Liver (tissue), 9 donors: ENCODE results near the gene ASPG. TPM values are rescaled to one million over a fixed set of nuclear protein-coding genes. Genes with fewer than 3 reads are reported as not detected.

Experiments
- DNase-seq: peaks from one replicate; pipeline ENCODE4 v3.0.0-alpha.2; 2017; ENCODE audit warnings: low spot score
- H3K27ac ChIP-seq, 2 donors: one replicate each; pipeline ENCODE4 v1.7.0; 2013; ENCODE audit warnings: inconsistent platforms in 2 of 2, low read length in 2 of 2, control low read depth in 1 of 2, low read depth in 1 of 2, mild to moderate bottlenecking in 1 of 2
- H3K27me3 ChIP-seq, 4 donors: one replicate each; pipeline versions ENCODE4 v1.6.1 to v1.7.0; 2013; ENCODE audit warnings: low read length in 3 of 4, inconsistent platforms in 1 of 4, mild to moderate bottlenecking in 1 of 4, moderate library complexity in 1 of 4; ENCODE audit not compliant: control insufficient read depth in 4 of 4, insufficient read depth in 4 of 4
- H3K36me3 ChIP-seq, 4 donors: one replicate each; pipeline versions ENCODE4 v1.6.1 to v1.7.0; 2013; ENCODE audit warnings: low read length in 3 of 4, mild to moderate bottlenecking in 3 of 4, low read depth in 1 of 4, moderate library complexity in 1 of 4; ENCODE audit not compliant: control insufficient read depth in 4 of 4, insufficient read depth in 3 of 4
- H3K4me1 ChIP-seq, 4 donors: one replicate each; pipeline versions ENCODE4 v1.6.1 to v1.7.0; 2013; ENCODE audit warnings: low read length in 3 of 4, mild to moderate bottlenecking in 3 of 4, moderate library complexity in 1 of 4; ENCODE audit not compliant: control insufficient read depth in 4 of 4, insufficient read depth in 4 of 4
- H3K4me3 ChIP-seq, 3 donors: one replicate each; pipeline versions ENCODE4 v1.6.1 to v1.7.0; 2013; ENCODE audit warnings: low read length in 3 of 3, control low read depth in 1 of 3, low read depth in 1 of 3, mild to moderate bottlenecking in 1 of 3
- H3K9ac ChIP-seq, 2 donors: one replicate each; pipeline ENCODE4 v1.7.0; 2013; ENCODE audit warnings: low read length in 2 of 2, mild to moderate bottlenecking in 2 of 2, moderate library complexity in 2 of 2, control low read depth in 1 of 2, low read depth in 1 of 2
- H3K9me3 ChIP-seq, 4 donors: one replicate each; pipeline versions ENCODE4 v1.6.1 to v1.7.0; 2013; ENCODE audit warnings: low read length in 3 of 4; ENCODE audit not compliant: control insufficient read depth in 4 of 4
- CTCF ChIP-seq: fragments of 150-350 bp; IDR thresholded peaks from 2 replicates; pipeline ENCODE4 v1.5.1; 2017; ENCODE audit warnings: improper control_type of control experiment, low read depth, low read length; ENCODE audit not compliant: missing input control
- EGR1 ChIP-seq, 2 donors: IDR thresholded peaks; 2 replicates each; pipeline ENCODE4 v1.6.1; 2016 to 2018; ENCODE audit warnings: antibody characterized with exemption in 2 of 2, low read depth in 2 of 2
- GABPA ChIP-seq, 2 donors: IDR thresholded peaks in 1 of 2; conservative IDR thresholded peaks in 1 of 2; 2 replicates each; pipeline ENCODE4 v1.6.1; 2016; ENCODE audit warnings: antibody characterized with exemption in 2 of 2, mild to moderate bottlenecking in 1 of 2, moderate library complexity in 1 of 2
- HNF4A ChIP-seq, 2 donors: conservative IDR thresholded peaks; 2 replicates each; pipeline ENCODE4 v1.6.1; 2016; ENCODE audit warnings: antibody characterized with exemption in 2 of 2, mild to moderate bottlenecking in 2 of 2
- HNF4G ChIP-seq: IDR thresholded peaks from 2 replicates; pipeline ENCODE4 v1.6.1; 2016; ENCODE audit warnings: antibody characterized with exemption
- JUND ChIP-seq, 2 donors: IDR thresholded peaks; 2 replicates each; pipeline ENCODE4 v1.6.1; 2016; ENCODE audit warnings: antibody characterized with exemption in 2 of 2
- MAX ChIP-seq: IDR thresholded peaks from 2 replicates; pipeline ENCODE4 v1.6.1; 2016; ENCODE audit warnings: antibody characterized with exemption
- NR2F2 ChIP-seq: IDR thresholded peaks from 2 replicates; pipeline ENCODE4 v1.6.1; 2016; ENCODE audit warnings: antibody characterized with exemption
- RAD21 ChIP-seq, 2 donors: IDR thresholded peaks; 2 replicates each; pipeline ENCODE4 v1.6.1; 2016; ENCODE audit warnings: antibody characterized with exemption in 2 of 2, mild to moderate bottlenecking in 2 of 2
- REST ChIP-seq: IDR thresholded peaks from 2 replicates; pipeline ENCODE4 v1.6.1; 2016; ENCODE audit warnings: antibody characterized with exemption, mild to moderate bottlenecking
- RXRA ChIP-seq, 2 donors: IDR thresholded peaks; 2 replicates each; pipeline ENCODE4 v1.6.1; 2017 to 2018; ENCODE audit warnings: antibody characterized with exemption in 2 of 2, mild to moderate bottlenecking in 1 of 2
- SP1 ChIP-seq: IDR thresholded peaks from 2 replicates; pipeline ENCODE4 v1.6.1; 2018; ENCODE audit warnings: antibody characterized with exemption, mild to moderate bottlenecking
- TAF1 ChIP-seq: conservative IDR thresholded peaks from 2 replicates; pipeline ENCODE4 v1.6.1; 2016; ENCODE audit warnings: antibody characterized with exemption, mild to moderate bottlenecking
- YY1 ChIP-seq: IDR thresholded peaks from 2 replicates; pipeline ENCODE4 v1.6.1; 2016; ENCODE audit warnings: antibody characterized with exemption, mild to moderate bottlenecking
- ZBTB33 ChIP-seq: IDR thresholded peaks from 2 replicates; pipeline ENCODE4 v1.6.1; 2016; ENCODE audit warnings: antibody characterized with exemption
- WGBS: extraction: QIAGEN DNeasy Blood & Tissue Kit; methylation state at CpG from one replicate; pipeline ENCODE4 v1.1.7; 2013; 5-methylcytosine and 5-hydroxymethylcytosine counted together
- polyA plus RNA-seq, 2 donors: library from polyadenylated mRNA; stranded (reverse) in 1 of 2; unstranded in 1 of 2; fragments of 200-250 nt in 1 of 2; fragments of >200 nt in 1 of 2; fragmentation: Nextera tagmentation in 1 of 2; extraction: Ambion mirVana in 1 of 2; gene quantifications; one replicate each; pipeline versions ENCODE4 v1.2.1 to v1.2.3, GENCODE V29; 2013 to 2015
- total RNA-seq, 2 donors: library from RNA; depleted of rRNA; stranded (reverse); fragments of >200 nt; gene quantifications; one replicate each; pipeline ENCODE4 v1.2.3, GENCODE V29; 2014
- donor health status: healthy.
- donor health status: healthy.
- donor health status: healthy.
- donor health status: healthy.
- donor health status: healthy.

Gene ASPG
- total and polyA plus RNA-seq, 4 donors: 42.4 to 158 (median 110) TPM

GRCh38 chr14:104131968-104132732, 46.6 kb downstream of the ASPG start:
- peaks cover 4 to 20% (median 9%) of the 10 kb centered on the region in 4 donors for H3K4me1 ChIP-seq
- H3K36me3 ChIP-seq: no peaks in the 10 kb centered on the region
- peaks cover 3 to 8% (median 5%) of the 10 kb centered on the region in 4 donors for H3K9me3 ChIP-seq
- no peak for DNase-seq
- 69% methylated on average over 23 of the region's 23 CpGs for WGBS
- H3K9ac ChIP-seq: no peak overlapping the region
- peaks cover 0 to 14% (median 2%) of the 10 kb centered on the region in 4 donors for H3K27me3 ChIP-seq
- H3K4me3 ChIP-seq: no peak overlapping the region
- TF ChIP-seq MAX (no peak), REST (no peak), HNF4A (conservative IDR thresholded peaks at IDR 0.05) (no peak), NR2F2 (no peak), EGR1 (IDR thresholded peaks at IDR 0.05; ENCODE audit: low read depth in 2 of 2) (no peak), JUND (IDR thresholded peaks at IDR 0.05) (no peak), RXRA (IDR thresholded peaks at IDR 0.05) (no peak)
- H3K27ac ChIP-seq: no peak overlapping the region

- DNase-seq: no peak
- Histone ChIP-seq H3K4me3 (no peak overlapping the region), H3K9me3 (peaks cover 3 to 8% (median 5%) of the 10 kb centered on the region in 4 donors), H3K9ac (no peak overlapping the region), H3K27ac (no peak overlapping the region), H3K4me1 (peaks cover 8 to 28% (median 15%) of the 10 kb centered on the region in 4 donors), H3K36me3 (no peaks in the 10 kb centered on the region), H3K27me3 (peaks cover 0 to 14% (median 2%) of the 10 kb centered on the region in 4 donors)
- TF ChIP-seq NR2F2 (no peak), RAD21 (IDR thresholded peaks at IDR 0.05) (no peak), RXRA (IDR thresholded peaks at IDR 0.05) (no peak), JUND (IDR thresholded peaks at IDR 0.05) (no peak), CTCF (no peak)
- 33% methylated on average over 7 of the region's 7 CpGs for WGBS
Observed at GRCh38 chr14:104132981-104133380, 47.5 kb downstream of the ASPG start.

GRCh38 chr14:104133496-104133895, 48.0 kb downstream of the ASPG start:
- no peak overlapping the region for H3K4me3 ChIP-seq
- 82% methylated on average over 9 of the region's 9 CpGs for WGBS
- peaks cover 0 to 14% (median 2%) of the 10 kb centered on the region in 4 donors for H3K27me3 ChIP-seq
- no peak overlapping the region for H3K27ac ChIP-seq
- no peaks in the 10 kb centered on the region for H3K36me3 ChIP-seq
- no peak overlapping the region for H3K9ac ChIP-seq
- H3K9me3 ChIP-seq: peaks cover 3 to 8% (median 5%) of the 10 kb centered on the region in 4 donors
- no peak for DNase-seq
- H3K4me1 ChIP-seq: peaks cover 13 to 32% (median 17%) of the 10 kb centered on the region in 4 donors
- TF ChIP-seq CTCF (no peak), EGR1 (IDR thresholded peaks at IDR 0.05; ENCODE audit: low read depth in 2 of 2) (no peak), GABPA (IDR thresholded peaks at IDR 0.05 in 1 of 2, conservative IDR thresholded peaks at IDR 0.05 in 1 of 2) (no peak), MAX (no peak), RXRA (IDR thresholded peaks at IDR 0.05) (no peak), HNF4G (no peak), HNF4A (conservative IDR thresholded peaks at IDR 0.05) (no peak), JUND (IDR thresholded peaks at IDR 0.05) (no peak), YY1 (no peak), NR2F2 (no peak), TAF1 (no peak), SP1 (no peak), ZBTB33 (no peak)
